DOHH2 (cell line): Measurements from ENCODE around the gene STX16.

Experiments
- CTCF ChIP-seq: fragments of 200-600 bp; sonication (generic); IDR thresholded peaks from one replicate; pipeline ENCODE4 v1.5.1; 2014; ENCODE audit warnings: antibody characterized with exemption, mild to moderate bottlenecking, low read depth, low read length; ENCODE audit not compliant: poor library complexity, severe bottlenecking
- EZH2phosphoT487 ChIP-seq: fragments of 200-600 bp; sonication (generic); IDR thresholded peaks from 2 replicates; pipeline ENCODE4 v1.6.1; 2017; ENCODE audit warnings: borderline replicate concordance, mild to moderate bottlenecking, antibody characterized with exemption, low read length, moderate library complexity, mixed read lengths

GRCh38 chr20:58691773-58692578 lies 40.9 kb downstream of the STX16 start:
- TF ChIP-seq CTCF, result no peak
- TF ChIP-seq EZH2phosphoT487, result no peak
